ENCODE measurements around the gene ERBB2.
"Not testable (repeated sequence)": the region's sequence is repeated elsewhere in the genome, so short reads cannot be mapped to it uniquely, and the experiment has no call there.

ERBB2 gene

DNA sequence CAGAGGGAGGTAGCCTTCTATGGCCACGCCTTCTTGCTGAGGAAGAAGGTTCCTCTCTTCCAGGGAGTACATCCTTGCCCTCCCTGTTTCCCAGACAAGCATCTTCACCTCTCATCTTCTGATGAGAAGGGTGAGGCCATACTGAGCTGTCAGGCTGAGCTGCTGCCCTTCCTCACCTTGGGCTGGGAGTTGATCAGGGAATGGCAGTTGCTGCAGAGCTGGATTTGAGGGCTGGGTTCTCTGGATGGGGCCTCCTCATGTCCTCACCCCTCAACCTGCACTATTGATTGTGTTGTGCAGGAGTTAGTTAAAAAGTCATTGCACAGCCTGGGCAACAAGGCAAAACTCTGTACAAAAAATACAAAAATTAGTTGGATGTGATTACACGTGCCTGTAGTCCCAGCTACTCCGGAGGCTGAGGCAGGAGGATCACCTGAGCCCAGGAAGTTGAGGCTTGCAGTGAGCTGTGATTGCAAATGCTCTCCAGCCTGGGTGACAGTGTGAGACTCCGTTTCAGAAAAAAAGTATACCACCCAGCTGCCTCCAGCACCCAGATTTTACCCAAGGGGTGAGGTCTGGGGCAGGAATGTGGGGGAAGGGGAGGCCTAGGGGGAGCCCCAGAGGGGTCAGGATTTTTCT, 2.0 kb downstream of the ERBB2 start:
- peak; percentile 67 for FAIRE-seq
- no peak for DNase-seq (ENCODE audit: insufficient read length, low spot score)

DNA sequence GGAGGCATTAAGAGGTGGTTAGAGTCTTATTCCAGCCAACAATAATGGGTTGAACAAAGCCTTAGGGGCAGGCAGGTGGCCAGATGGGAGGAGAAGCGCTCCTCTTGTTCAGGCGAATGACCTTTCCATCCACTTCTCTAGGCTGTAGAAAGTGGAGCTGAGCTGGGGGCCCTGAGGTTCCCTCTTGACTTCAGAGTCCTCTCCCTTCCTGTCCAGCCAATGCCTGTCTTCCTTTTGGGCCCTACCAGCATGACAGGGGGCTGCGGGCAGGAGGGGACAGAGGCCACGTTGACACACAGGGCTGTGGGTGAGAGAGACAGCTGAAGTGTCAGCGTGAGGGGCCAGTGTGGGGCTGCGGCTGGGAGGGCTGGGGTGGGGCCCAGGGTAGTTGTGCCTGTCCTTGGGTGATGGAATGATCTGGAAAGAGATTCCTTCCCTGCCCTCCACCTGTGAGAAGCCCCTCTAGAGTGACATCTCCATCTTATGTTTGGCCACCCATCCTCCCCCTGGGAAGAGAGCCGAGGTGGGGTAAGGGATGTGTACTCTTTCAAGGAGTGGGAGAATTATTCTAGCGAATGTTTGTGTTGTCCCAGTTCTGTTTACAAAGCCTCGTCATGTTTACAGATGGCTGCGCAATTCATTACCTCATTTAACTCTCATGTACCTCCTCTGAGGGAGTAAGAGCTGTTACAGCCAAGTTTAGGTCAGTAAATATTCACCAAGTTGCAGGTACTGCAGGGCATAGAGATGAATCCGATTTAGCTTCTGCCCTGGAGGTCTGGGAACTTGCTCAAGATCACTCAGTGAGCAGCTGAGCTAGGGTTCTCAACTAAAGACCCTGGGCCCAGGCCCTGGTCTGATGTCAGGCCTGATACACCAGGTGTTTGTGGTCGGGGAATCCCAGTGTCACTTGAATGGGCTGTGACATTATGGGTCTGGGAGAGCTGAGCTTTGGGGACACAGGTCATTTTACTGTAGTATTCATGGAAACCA, 3.3 kb downstream of the ERBB2 start:
- DNase-seq (ENCODE audit: insufficient read length, low spot score) (no peak), FAIRE-seq (no peak)

DNA sequence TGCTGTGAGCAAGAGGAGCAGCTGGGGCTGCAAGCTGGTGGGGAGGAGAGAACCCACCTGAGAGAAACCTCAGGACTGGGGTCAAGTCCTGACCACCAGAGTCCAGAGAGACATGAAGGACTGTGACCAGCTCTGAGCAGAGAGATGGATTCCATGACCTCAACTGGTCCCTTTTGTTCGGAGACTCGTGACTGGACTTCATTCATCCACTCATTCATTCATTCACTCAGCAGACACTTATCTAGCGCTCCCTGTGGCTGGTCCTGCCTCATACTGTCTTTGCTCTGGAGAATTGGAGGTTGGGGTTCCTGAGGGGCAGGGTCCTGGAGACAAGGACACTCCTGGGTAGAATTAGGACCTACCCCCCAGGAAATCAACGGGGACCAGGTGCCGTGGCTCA, 4.0 kb downstream of the ERBB2 start:
- DNase-seq (ENCODE audit: insufficient read length, low spot score) = no peak
- FAIRE-seq = no peak

DNA sequence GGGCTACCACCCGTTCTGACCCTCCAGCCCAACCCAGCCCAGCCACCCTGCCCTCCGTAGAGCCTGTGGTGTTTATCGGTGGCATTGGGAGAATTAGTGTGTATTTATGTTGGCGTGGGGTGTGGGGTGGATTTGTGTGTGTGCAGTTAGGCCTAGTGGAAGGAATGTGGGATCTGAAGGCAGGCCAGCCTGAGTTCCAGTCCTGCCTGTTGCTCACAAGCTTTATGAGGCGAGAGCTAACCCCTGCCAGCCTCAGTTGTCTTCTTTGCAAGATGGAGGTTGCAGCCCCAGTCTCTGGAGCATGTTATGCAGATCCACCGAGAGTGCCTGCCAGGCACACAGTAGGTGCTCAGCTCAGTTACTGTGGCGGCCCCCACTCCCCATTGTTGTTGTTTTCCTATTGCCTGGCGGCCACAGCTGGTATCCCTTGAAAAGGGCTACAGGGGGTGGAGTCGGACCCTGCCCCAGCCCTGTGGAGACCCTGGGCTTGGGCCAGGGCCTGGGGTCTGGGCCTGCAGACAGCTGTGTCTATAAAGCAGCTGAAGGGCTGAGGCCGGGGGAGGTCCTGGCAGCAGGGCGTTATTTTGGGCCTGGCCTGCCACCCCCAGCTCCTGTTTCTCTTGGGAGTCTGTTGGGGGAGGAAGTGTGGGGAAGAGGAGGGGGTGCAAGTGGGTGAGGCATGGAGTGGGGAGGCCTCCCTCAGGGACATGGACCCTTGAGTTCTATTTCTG, 5.1 kb downstream of the ERBB2 start:
- FAIRE-seq (no peak), DNase-seq (ENCODE audit: insufficient read length, low spot score) (no peak)

DNA sequence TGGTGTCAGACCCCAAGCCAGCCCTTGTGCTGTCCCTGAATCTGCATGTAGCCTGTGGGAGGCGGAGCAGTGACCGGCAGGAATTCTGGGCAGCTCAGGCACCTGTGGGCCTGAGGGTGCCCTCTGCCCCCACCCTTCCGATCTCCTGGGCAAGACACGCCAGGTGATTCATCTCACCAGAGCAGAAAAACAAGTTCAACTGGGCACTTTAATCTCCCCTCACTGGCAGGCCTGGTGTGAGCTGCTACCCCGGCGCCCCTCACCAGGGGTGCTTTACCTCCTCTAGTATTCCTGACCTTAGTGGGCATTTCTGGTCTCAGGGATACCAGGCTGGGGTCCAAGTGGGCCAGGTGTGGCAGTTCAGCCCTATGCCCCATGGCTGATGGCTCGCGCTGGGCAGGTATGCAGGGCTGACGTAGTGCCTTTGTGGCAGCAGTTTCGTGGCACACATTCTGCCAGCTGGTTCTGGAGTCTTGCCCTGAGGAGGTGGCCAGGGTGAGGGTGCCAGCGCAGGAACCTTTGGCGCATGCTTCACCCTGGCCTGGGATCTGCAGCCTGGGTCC, 6.0 kb downstream of the ERBB2 start:
- DNase-seq (ENCODE audit: insufficient read length, low spot score) (no peak), FAIRE-seq (peak; percentile 46)

DNA sequence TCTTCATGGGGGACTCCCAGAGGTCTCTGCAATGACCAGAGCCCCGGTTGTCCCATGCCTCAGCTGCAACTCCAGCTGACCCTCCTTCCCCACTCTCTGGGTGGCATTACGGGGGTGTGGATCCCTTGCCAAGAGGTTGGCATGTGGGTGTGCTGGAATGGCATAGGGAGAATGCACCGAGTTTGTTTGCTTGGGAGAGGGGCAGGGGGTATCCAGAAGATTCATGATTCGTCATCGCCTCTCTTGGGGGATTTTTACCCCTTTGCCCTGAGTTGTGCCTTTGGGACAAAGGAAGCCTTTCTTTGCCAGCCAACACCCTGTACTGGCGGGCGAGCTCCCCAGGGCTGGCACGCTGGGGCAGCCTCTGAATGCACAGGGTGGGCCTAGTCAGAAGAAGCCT, 6.5 kb downstream of the ERBB2 start:
- DNase-seq (ENCODE audit: insufficient read length, low spot score) (no peak), FAIRE-seq (no peak)

DNA sequence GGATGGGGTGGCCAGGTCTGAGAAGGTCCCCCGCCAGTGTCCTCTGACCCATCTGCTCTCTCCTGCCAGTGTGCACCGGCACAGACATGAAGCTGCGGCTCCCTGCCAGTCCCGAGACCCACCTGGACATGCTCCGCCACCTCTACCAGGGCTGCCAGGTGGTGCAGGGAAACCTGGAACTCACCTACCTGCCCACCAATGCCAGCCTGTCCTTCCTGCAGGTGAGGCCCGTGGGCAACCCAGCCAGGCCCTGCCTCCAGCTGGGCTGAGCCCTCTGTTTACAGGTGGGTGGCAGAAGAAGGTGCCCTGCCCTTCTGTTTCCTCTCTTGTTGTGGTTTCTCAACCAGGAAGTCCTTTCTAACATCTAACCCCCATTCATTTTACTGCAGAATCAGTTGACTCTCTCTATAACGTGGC, 7.1 kb downstream of the ERBB2 start:
- no peak for DNase-seq (ENCODE audit: insufficient read length, low spot score)
- FAIRE-seq = no peak

DNA sequence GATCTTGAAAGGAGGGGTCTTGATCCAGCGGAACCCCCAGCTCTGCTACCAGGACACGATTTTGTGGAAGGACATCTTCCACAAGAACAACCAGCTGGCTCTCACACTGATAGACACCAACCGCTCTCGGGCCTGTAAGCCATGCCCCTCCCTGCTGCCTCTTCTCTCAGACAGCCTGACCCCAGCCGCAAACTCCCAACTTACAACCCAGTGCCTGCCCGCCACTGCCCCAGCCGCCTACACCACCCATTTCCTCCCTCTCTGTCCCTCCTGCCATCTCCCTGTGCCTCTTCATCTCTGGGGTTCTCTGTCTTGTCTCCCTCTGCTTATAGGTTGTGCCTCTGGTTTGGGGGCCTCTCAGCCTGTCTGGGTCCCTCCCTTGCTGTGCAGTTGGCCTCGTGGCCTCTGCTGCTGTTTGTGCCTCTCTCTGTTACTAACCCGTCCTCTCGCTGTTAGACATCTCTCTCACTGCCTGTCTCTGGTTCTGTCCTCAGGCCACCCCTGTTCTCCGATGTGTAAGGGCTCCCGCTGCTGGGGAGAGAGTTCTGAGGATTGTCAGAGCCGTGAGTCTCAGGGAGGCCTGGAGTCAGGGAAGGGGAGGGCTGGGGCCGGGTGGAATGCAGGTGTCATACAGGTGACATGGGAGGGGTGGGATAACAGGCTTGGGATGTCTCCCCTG, 9.6 kb downstream of the ERBB2 start:
- DNase-seq (ENCODE audit: insufficient read length, low spot score) (no peak), FAIRE-seq (no peak)

DNA sequence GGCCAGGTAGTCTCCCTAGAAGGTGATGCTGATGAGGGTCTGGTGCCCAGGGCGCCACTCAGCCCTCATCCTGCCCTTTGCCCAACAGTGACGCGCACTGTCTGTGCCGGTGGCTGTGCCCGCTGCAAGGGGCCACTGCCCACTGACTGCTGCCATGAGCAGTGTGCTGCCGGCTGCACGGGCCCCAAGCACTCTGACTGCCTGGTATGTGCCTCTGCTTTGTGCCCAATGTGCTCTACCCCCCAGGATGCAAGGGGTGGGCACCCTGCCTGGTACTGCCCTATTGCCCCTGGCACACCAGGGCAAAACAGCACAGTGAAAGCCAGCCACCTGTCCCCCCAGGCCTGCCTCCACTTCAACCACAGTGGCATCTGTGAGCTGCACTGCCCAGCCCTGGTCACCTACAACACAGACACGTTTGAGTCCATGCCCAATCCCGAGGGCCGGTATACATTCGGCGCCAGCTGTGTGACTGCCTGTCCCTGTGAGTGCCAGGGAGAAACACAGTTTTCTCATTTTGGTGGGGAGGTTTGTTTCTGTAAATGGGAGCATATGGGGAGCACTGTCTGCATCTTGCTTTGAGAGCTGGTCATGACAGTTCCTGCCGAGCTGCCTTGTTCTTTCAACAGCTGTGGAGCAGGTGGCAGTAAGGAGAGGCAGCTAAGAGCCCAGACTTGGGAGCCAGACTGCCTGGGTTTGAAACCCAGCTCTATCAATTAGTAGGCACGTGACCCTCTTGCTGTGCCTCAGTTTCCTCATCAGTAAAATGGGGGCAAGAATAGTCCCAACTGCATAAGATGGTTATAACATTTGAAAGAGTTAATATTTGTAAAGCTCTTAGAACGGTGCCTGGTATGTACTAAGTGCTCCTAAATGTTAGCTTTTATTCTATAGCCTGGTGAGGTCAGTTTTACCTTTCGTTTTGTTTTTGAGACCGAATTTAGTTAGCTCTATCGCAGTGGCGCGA, 10.4 kb downstream of the ERBB2 start:
- DNase-seq (ENCODE audit: insufficient read length, low spot score) = no peak
- no peak for FAIRE-seq

DNA sequence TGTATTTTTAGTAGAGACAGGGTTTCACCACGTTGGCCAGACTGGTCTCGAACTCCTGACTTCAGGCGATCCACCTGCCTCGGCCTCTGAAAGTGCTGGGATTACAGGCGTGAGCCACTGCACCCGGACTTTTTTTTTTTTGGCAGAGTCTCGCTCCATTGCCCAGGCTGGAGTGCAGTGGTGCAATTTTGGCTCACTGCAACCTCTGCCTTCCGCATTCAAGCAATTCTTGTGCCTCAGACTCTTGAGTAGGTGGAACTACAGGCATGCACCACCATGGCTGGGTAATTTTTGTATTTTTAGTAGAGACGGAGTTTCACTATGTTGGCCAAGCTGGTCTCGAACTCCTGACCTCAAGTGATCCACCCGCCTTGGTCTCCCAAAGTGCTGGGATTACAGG, 11.2 kb downstream of the ERBB2 start:
- FAIRE-seq; DNase-seq (ENCODE audit: insufficient read length, low spot score): not testable (repeated sequence)

DNA sequence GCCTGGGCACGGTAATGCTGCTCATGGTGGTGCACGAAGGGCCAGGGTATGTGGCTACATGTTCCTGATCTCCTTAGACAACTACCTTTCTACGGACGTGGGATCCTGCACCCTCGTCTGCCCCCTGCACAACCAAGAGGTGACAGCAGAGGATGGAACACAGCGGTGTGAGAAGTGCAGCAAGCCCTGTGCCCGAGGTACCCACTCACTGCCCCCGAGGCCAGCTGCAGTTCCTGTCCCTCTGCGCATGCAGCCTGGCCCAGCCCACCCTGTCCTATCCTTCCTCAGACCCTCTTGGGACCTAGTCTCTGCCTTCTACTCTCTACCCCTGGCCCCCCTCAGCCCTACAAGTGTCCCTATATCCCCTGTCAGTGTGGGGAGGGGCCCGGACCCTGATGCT, 12.0 kb downstream of the ERBB2 start:
- DNase-seq (ENCODE audit: insufficient read length, low spot score) = no peak
- no peak for FAIRE-seq

DNA sequence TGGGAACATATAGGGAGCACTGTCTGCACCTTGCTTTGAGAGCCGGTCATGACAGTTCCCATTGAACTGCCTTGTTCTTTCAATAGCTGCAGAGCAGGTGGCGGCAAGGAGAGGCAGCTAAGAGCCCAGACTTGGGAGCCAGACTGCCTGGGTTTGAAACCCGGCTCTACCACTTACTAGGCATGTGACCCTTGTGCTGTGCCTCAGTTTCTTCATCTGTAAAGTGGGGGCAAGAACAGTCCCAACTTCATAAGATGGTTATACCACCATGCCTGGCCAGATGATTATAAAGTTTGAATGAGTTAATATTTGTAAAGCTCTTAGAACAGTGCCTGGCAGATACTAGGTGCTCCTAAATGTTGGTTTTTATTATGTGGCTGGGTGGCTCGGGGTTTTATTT, 14.4 kb downstream of the ERBB2 start:
- DNase-seq (ENCODE audit: insufficient read length, low spot score) (no peak), FAIRE-seq (no peak)

DNA sequence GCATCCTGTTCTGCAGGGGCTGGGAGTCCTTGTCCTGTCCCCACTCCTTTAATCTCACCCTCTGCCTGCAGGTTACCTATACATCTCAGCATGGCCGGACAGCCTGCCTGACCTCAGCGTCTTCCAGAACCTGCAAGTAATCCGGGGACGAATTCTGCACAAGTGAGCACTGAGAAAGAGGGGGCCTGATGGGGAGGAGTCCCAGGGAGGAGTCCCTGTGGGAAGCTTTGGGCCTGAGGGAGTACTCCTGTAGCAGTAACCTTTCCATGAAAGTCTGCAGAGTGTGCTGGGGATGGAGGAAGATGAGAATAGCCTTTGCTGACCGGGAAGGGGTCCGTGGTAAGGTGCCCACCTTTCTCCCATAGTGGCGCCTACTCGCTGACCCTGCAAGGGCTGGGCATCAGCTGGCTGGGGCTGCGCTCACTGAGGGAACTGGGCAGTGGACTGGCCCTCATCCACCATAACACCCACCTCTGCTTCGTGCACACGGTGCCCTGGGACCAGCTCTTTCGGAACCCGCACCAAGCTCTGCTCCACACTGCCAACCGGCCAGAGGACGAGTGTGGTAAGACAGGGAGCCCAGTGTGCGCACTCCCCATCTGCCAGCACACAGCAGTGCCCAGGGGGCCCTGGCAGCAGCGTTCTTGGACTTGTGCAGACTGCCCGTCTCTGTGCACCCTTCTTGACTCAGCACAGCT, 15.7 kb downstream of the ERBB2 start:
- FAIRE-seq = no peak
- no peak for DNase-seq (ENCODE audit: insufficient read length, low spot score)

DNA sequence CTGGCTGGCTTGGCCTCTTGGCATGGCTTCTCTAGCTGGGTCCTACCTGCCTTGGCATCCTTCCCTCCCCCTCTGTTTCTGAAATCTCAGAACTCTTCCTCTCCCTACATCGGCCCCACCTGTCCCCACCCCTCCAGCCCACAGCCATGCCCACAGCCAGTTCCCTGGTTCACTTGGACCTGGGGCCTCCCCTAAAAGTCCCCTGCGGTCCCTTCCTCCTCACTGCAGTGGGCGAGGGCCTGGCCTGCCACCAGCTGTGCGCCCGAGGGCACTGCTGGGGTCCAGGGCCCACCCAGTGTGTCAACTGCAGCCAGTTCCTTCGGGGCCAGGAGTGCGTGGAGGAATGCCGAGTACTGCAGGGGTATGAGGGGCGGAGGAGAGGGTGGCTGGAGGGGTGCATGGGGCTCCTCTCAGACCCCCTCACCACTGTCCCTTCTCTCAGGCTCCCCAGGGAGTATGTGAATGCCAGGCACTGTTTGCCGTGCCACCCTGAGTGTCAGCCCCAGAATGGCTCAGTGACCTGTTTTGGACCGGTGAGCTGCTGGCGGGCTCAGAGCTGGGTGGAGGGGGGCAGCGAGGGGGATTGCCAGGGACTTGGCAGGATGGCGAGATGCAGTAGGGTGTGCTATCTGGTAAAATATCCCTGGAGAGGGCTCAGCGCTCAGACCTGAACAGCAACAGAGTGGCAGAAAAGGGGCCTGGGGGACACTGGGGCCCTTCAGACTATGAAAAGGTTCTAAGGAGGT, 16.4 kb downstream of the ERBB2 start:
- FAIRE-seq = no peak
- no peak for DNase-seq (ENCODE audit: insufficient read length, low spot score)

DNA sequence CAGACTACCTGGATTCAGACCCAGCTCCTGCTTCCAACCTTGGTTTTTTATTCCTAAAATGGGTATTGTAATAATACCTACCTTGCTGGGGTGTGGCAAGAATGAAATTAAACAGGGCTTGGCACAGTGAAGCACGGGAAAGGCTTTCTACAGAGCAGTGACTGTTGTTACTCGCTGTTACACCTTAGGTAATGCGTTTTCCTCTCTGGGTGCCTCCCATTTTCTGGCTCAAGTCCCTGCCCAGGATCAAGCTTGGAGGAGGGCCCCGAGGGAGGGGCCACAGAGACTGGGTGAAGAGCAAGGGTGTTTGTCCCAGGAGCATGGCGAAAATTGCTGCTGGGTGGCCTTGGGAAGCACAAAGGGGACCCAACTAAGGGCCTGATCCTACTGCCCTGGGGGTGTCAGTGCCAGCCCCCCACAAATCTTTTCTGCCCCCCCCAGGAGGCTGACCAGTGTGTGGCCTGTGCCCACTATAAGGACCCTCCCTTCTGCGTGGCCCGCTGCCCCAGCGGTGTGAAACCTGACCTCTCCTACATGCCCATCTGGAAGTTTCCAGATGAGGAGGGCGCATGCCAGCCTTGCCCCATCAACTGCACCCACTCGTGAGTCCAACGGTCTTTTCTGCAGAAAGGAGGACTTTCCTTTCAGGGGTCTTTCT, 17.1 kb downstream of the ERBB2 start:
- no peak for DNase-seq (ENCODE audit: insufficient read length, low spot score)
- FAIRE-seq = no peak

DNA sequence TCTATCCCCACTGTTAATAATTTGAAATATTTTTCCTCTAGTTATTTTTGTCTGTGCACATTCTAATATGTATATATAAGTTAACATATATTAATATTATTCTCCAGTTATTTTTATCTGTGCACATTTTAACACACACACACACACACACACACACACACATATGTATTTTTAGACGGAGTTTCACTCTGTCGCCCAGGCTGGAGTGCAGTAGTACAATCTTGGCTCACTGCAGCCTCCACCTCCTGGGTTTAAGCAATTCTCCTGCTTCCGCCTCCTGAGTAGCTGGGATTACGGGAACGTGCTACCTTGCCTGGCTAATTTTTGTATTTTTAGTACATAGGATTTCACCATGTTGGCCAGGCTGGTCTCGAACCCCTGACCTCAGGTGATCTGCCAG, 17.8 kb downstream of the ERBB2 start:
- DNase-seq (ENCODE audit: insufficient read length, low spot score) (no peak), FAIRE-seq (no peak)

DNA sequence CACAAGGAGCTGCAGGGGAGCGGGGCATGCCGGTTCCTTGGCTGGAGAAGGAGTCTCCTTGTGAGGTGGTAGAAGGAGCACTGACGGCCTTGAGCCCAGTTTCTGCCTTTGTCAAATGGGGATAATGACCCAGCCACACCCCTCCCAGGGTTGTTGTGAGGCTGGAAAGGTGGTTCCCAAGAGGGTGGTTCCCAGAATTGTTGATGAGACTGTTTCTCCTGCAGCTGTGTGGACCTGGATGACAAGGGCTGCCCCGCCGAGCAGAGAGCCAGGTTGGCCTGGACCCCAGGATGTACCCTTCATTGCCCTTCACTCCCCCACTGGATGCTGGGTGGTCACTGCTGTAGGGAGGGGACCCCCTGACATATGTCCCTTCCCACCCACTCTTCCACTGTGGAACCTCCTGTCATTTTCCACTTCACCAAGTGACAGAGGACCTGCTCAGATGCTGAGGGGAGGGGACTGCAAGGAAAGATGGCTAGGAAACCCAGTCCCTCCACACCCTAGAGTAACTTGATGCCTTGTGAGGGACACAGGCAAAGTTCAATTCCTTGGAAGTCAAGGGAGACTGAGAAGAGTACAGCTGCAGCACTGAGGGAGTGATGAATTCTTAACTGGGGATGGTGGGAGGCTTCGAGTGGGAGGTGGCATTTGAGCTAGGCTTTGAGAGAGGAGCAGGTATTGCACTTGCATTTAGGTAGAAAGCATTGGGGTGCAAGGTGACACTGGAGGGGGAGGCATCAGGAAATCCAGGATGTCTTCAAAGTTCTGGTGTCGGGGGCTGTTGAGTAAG, 19.9 kb downstream of the ERBB2 start:
- FAIRE-seq (no peak), DNase-seq (ENCODE audit: insufficient read length, low spot score) (no peak)

Data from HTR-8/SVneo (cell line).